Keratinocyte (primary cell): ENCODE data around the gene TKT. TPM values are rescaled to one million over a fixed set of nuclear protein-coding genes. Genes with fewer than 3 reads are reported as not detected.

Source experiments
- DNase-seq: peaks from one replicate; pipeline ENCODE4 v3.0.0-alpha.2; 2011; ENCODE audit warnings: low read depth, missing footprints, low spot score
- FAIRE-seq: peaks from 2 replicates; lab custom pipeline; 2011; peaks lifted over from hg19 to GRCh38; lab: Jason Lieb, UNC
- H2AFZ ChIP-seq: 2 replicates; pipeline ENCODE4 v1.6.0; 2012; ENCODE audit warnings: low read length, control low read depth, inconsistent platforms; ENCODE audit not compliant: control insufficient read depth
- H3K27ac ChIP-seq: 2 replicates; pipeline ENCODE4 v1.5.1; 2011; ENCODE audit warnings: low read length; ENCODE audit not compliant: control insufficient read depth, insufficient read depth
- H3K27me3 ChIP-seq: 3 replicates; pipeline ENCODE4 v1.6.0; 2011; ENCODE audit warnings: low read length; ENCODE audit not compliant: control insufficient read depth, insufficient read depth; ENCODE audit errors: extremely low read depth
- H3K36me3 ChIP-seq, 2 experiments: 2 replicates in 1 of 2; 3 replicates in 1 of 2; pipeline ENCODE4 v1.5.1; 2011; ENCODE audit warnings: low read length in 2 of 2, mild to moderate bottlenecking in 1 of 2; ENCODE audit not compliant: control insufficient read depth in 2 of 2, insufficient read depth in 2 of 2; ENCODE audit errors: extremely low read depth in 1 of 2
- H3K4me1 ChIP-seq: 3 replicates; pipeline ENCODE4 v1.5.1; 2011; ENCODE audit warnings: low read length; ENCODE audit not compliant: control insufficient read depth, insufficient read depth; ENCODE audit errors: extremely low read depth
- H3K4me2 ChIP-seq: 3 replicates; pipeline ENCODE4 v1.6.0; 2011; ENCODE audit warnings: low read depth, low read length; ENCODE audit not compliant: control insufficient read depth, insufficient read depth; ENCODE audit errors: extremely low read depth
- H3K4me3 ChIP-seq, 3 experiments: fragments of 200-600 bp in 1 of 3; sonication (generic) in 1 of 3; 2 replicates in 2 of 3; 3 replicates in 1 of 3; pipeline ENCODE4 v1.5.1; 2011 to 2016; ENCODE audit warnings: low read length in 3 of 3, mild to moderate bottlenecking in 3 of 3, control low read depth in 2 of 3, inconsistent platforms in 1 of 3, low read depth in 1 of 3, mixed read lengths in 1 of 3, mixed run types in 1 of 3, moderate library complexity in 1 of 3; ENCODE audit not compliant: control insufficient read depth in 2 of 3, insufficient read depth in 2 of 3; ENCODE audit errors: extremely low read depth in 1 of 3
- H3K79me2 ChIP-seq: 2 replicates; pipeline ENCODE4 v1.6.0; 2012; ENCODE audit warnings: low read length; ENCODE audit not compliant: control insufficient read depth, insufficient read depth
- H3K9ac ChIP-seq: 3 replicates; pipeline ENCODE4 v1.6.0; 2011; ENCODE audit warnings: low read length; ENCODE audit not compliant: control insufficient read depth, insufficient read depth; ENCODE audit errors: extremely low read depth
- H3K9me1 ChIP-seq: 3 replicates; pipeline ENCODE4 v1.6.0; 2011; ENCODE audit warnings: low read length; ENCODE audit not compliant: control insufficient read depth, insufficient read depth; ENCODE audit errors: extremely low read depth
- H3K9me3 ChIP-seq: 2 replicates; pipeline ENCODE4 v1.5.1; 2012; ENCODE audit warnings: low read depth, low read length; ENCODE audit not compliant: control insufficient read depth
- H4K20me1 ChIP-seq: 3 replicates; pipeline ENCODE4 v1.6.0; 2011; ENCODE audit warnings: low read length; ENCODE audit not compliant: control insufficient read depth, insufficient read depth; ENCODE audit errors: extremely low read depth
- EZH2 ChIP-seq: IDR thresholded peaks from one replicate; pipeline ENCODE4 v1.6.1; 2012; ENCODE audit warnings: inconsistent platforms, mild to moderate bottlenecking, low read length, moderate library complexity
- dilution Hi-C: fragments of 300-500 bp; cut with MboI; formaldehyde crosslinking; loops from one replicate; pipeline ENCODE4 v1.7.0; 2020; ENCODE audit warnings: low sequenced_read_pairs; ENCODE audit not compliant: extremely low pct_ligation_motif_present
- polyA plus RNA-seq, 5 experiments: library from polyadenylated mRNA; depleted of rRNA in 3 of 5; stranded (reverse) in 3 of 5; stranded (forward) in 1 of 5; unstranded in 1 of 5; fragments of >200 nt; gene quantifications; 1 replicate in 1 of 5; 2 replicates in 3 of 5; 3 replicates in 1 of 5; pipeline versions ENCODE4 v1.2.1 to v1.2.3, GENCODE V29; 2011 to 2012; ENCODE audit warnings: missing spikeins in 2 of 5, low read depth in 1 of 5, low replicate concordance in 1 of 5
- TF ChIP-seq, protein P1 (sequence below), 3 experiments: IDR thresholded peaks in 1 of 3; conservative IDR thresholded peaks in 1 of 3; optimal IDR thresholded peaks in 1 of 3; 2 replicates in 2 of 3; 3 replicates in 1 of 3; pipeline versions ENCODE3 to v1.5.1; 2011; ENCODE audit warnings: low read length in 3 of 3, mild to moderate bottlenecking in 3 of 3, moderate library complexity in 2 of 3, control low read depth in 1 of 3, inconsistent platforms in 1 of 3; ENCODE audit not compliant: insufficient read depth in 2 of 3; ENCODE audit errors: extremely low read depth in 1 of 3

TKT gene
- polyA plus RNA-seq, 1 donor (not counting 4 experiments of a cell fraction or from before 2014, with no cell fraction given), result 266 TPM

DNA sequence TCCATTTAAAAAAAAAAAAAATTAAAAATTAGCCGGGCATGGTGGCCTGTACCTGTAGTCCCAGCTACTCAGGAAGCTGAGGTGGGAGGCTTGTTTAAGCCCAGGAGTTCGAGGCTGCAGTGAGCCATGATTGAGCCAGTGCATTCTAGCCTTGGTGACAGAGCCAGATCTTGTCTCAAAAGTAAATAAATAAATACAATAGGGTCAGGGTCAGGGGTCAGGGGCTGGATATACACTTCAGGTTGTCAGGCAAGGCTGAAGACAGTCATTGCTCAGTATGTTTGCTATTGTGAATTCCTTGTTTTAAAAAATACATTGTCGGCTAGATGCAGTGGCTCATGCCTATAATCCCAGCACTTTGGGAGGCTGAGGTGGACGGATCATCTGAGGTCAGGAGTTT is 8.1 kb upstream of the TKT start:
- Histone ChIP-seq H3K9ac (no peak overlapping the region), H3K27me3 (no peaks in the 10 kb centered on the region), H3K9me3 (no peaks in the 10 kb centered on the region), H3K4me3 (no peak overlapping the region), H3K36me3 (no peaks in the 10 kb centered on the region), H3K4me2 (no peak overlapping the region), H2AFZ (no peak overlapping the region), H3K4me1 (peaks cover 27% of the 10 kb centered on the region), H3K79me2 (no peaks in the 10 kb centered on the region), H3K9me1 (no peaks in the 10 kb centered on the region), H3K27ac (no peak overlapping the region), H4K20me1 (no peaks in the 10 kb centered on the region)
- TF ChIP-seq, protein P1, sequence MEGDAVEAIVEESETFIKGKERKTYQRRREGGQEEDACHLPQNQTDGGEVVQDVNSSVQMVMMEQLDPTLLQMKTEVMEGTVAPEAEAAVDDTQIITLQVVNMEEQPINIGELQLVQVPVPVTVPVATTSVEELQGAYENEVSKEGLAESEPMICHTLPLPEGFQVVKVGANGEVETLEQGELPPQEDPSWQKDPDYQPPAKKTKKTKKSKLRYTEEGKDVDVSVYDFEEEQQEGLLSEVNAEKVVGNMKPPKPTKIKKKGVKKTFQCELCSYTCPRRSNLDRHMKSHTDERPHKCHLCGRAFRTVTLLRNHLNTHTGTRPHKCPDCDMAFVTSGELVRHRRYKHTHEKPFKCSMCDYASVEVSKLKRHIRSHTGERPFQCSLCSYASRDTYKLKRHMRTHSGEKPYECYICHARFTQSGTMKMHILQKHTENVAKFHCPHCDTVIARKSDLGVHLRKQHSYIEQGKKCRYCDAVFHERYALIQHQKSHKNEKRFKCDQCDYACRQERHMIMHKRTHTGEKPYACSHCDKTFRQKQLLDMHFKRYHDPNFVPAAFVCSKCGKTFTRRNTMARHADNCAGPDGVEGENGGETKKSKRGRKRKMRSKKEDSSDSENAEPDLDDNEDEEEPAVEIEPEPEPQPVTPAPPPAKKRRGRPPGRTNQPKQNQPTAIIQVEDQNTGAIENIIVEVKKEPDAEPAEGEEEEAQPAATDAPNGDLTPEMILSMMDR (optimal IDR thresholded peaks at IDR 0.05 in 1 of 3, IDR thresholded peaks at IDR 0.05 in 1 of 3, conservative IDR thresholded peaks at IDR 0.05 in 1 of 3; ENCODE audit: extremely low read depth in 1 of 3, insufficient read depth in 2 of 3, low read length in 3 of 3), result no peak
- TF ChIP-seq EZH2, result no peak
- FAIRE-seq (no peak), DNase-seq (no peak)
- dilution Hi-C loops, result no loop called here

DNA sequence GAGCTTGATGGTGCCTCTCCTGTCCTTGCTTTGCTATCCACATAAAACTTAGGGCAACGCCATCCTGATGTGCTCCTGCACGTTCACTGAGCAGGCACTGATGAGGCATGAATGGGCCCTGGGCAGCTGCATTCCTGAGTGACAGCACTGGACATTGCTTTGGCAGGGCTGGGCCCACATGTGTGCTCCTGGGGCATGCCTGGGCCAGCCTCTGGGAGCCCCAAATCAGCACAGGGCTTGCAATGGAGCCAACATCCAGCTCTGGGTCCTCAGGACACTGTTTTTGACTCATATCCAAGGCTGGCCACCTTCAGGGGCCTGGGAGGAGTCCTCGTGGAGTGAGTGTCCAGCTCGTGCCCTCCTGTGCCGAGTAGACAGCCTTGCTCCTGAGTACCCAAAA is 5.9 kb upstream of the TKT start:
- TF ChIP-seq EZH2, result no peak
- TF ChIP-seq, protein P1 (optimal IDR thresholded peaks at IDR 0.05 in 1 of 3, IDR thresholded peaks at IDR 0.05 in 1 of 3, conservative IDR thresholded peaks at IDR 0.05 in 1 of 3; ENCODE audit: extremely low read depth in 1 of 3, insufficient read depth in 2 of 3, low read length in 3 of 3), result no peak
- no peaks in the 10 kb centered on the region for H3K79me2 ChIP-seq
- no peaks in the 10 kb centered on the region for H3K36me3 ChIP-seq
- dilution Hi-C loops, result no loop called here
- H3K9me3 ChIP-seq, result no peaks in the 10 kb centered on the region
- DNase-seq (peak; percentile 79), FAIRE-seq (peak; percentile 80)
- peaks cover 16% of the 10 kb centered on the region for H3K4me1 ChIP-seq
- peak overlapping the region; percentile 47 for H3K27ac ChIP-seq
- H3K9me1 ChIP-seq, result no peaks in the 10 kb centered on the region
- H3K4me3 ChIP-seq, result no peak overlapping the region
- no peaks in the 10 kb centered on the region for H4K20me1 ChIP-seq
- no peaks in the 10 kb centered on the region for H3K27me3 ChIP-seq
- H3K9ac ChIP-seq, result no peak overlapping the region
- H2AFZ ChIP-seq, result peak overlapping the region; percentile 71
- peak overlapping the region; percentile 58 for H3K4me2 ChIP-seq
